Lower leg skin (tissue), 4 donors: Measurements from ENCODE around the gene CAPN8. TPM values are rescaled to one million over a fixed set of nuclear protein-coding genes. Genes with fewer than 3 reads are reported as not detected.
"Not testable (repeated sequence)": the region's sequence is repeated elsewhere in the genome, so short reads cannot be mapped to it uniquely, and the experiment has no call there.

Experiments used
- DNase-seq, 2 donors: peaks; one replicate each; pipeline ENCODE4 v3.0.0-alpha.2; 2019; ENCODE audit warnings: low spot score in 2 of 2
- H3K4me3 ChIP-seq: fragments of 200-600 bp; sonication (generic); 2 replicates; pipeline ENCODE4 v1.5.1; 2017; ENCODE audit warnings: mild to moderate bottlenecking, low read depth; ENCODE audit not compliant: poor library complexity, severe bottlenecking
- POLR2A ChIP-seq, 2 donors: fragments of 450-650 bp; IDR thresholded peaks; one replicate each; pipeline ENCODE4 v1.6.1; 2016 to 2017; ENCODE audit warnings: antibody characterized with exemption in 2 of 2, mild to moderate bottlenecking in 1 of 2, moderate library complexity in 1 of 2
- WGBS, 2 donors: methylation state at CpG; one replicate each; pipeline ENCODE4 v1.1.5; 2018; 5-methylcytosine and 5-hydroxymethylcytosine counted together
- intact Hi-C: fragments of 100-400 bp; cut with DNase I; formaldehyde crosslinking; loops from one replicate; pipeline ENCODE4 v1.15.0; 2023; ENCODE audit warnings: low total_unique reads
- total RNA-seq, 4 donors: library from RNA; depleted of rRNA; stranded (reverse); fragments of >200 nt; gene quantifications; one replicate each; pipeline ENCODE4 v1.1.0, GENCODE V29; 2016
- TF ChIP-seq, protein P1 (sequence below), 3 donors: fragments of 450-650 bp; IDR thresholded peaks; one replicate each; pipeline ENCODE4 v1.5.1; 2016; ENCODE audit warnings: antibody characterized with exemption in 3 of 3, mild to moderate bottlenecking in 3 of 3, moderate library complexity in 2 of 3

The CAPN8 gene
- total RNA-seq, 4 donors from 2014 or later = 0.27 to 2.4 (median 0.34) TPM

DNA sequence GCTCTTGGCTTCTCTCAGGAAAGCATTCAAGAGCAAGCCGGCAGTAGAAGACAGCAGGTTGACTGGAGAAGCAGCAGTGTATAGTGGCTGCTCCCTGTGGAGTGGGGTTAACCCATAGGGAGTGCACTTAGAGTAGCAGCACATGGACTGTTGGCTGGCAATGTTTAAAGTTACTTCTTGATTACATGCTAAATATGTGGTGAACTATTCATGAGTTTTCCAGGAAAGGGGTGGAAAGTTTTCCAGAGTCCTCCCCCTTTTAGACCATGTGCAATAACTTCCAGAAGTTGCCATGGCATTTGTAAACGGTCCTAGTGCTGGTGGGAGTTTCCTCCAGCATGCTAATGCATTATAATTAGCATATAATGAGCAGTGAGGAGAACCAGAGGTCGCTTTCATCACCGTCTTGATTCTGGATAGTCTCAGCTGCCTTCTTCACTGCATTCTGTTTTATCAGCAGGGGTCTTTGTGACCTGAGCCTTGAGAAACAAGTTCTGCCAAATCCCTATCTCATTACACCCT lies 140.5 kb downstream of the CAPN8 start:
- intact Hi-C loops = no loop called here
- no peak overlapping the region for H3K4me3 ChIP-seq
- TF ChIP-seq POLR2A (IDR thresholded peaks at IDR 0.05) = no peak
- TF ChIP-seq, protein P1, sequence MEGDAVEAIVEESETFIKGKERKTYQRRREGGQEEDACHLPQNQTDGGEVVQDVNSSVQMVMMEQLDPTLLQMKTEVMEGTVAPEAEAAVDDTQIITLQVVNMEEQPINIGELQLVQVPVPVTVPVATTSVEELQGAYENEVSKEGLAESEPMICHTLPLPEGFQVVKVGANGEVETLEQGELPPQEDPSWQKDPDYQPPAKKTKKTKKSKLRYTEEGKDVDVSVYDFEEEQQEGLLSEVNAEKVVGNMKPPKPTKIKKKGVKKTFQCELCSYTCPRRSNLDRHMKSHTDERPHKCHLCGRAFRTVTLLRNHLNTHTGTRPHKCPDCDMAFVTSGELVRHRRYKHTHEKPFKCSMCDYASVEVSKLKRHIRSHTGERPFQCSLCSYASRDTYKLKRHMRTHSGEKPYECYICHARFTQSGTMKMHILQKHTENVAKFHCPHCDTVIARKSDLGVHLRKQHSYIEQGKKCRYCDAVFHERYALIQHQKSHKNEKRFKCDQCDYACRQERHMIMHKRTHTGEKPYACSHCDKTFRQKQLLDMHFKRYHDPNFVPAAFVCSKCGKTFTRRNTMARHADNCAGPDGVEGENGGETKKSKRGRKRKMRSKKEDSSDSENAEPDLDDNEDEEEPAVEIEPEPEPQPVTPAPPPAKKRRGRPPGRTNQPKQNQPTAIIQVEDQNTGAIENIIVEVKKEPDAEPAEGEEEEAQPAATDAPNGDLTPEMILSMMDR (IDR thresholded peaks at IDR 0.05) = no peak
- DNase-seq = no peak
- 68 to 73% methylated on average over 4 of the region's 4 CpGs for whole genome bisulfite sequencing, 2 donors

DNA sequence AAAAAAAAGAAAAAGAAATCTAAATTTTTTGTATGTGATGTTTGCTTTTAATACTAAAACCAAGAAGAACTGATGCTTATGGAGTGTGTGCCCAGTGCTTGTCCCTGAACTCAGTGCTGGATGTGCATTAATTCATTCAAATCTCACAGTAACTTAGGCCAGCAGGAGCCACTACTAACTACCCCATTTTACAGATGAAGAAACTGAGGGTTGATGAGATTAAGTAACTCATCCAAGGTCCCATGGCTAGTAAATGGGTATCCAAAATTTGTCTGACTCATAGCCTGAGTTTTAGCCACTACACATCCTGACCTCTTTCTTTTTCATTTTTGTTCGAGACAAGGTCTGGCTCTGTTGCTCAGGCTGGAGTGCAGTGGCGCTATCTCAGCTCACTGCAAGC lies 144.4 kb downstream of the CAPN8 start:
- intact Hi-C loops = no loop called here
- no peak overlapping the region for H3K4me3 ChIP-seq
- DNase-seq = no peak
- TF ChIP-seq, protein P1 (IDR thresholded peaks at IDR 0.05) = no peak
- TF ChIP-seq POLR2A (IDR thresholded peaks at IDR 0.05) = no peak
- 88 to 96% methylated on average over 2 of the region's 2 CpGs for WGBS, 2 donors

DNA sequence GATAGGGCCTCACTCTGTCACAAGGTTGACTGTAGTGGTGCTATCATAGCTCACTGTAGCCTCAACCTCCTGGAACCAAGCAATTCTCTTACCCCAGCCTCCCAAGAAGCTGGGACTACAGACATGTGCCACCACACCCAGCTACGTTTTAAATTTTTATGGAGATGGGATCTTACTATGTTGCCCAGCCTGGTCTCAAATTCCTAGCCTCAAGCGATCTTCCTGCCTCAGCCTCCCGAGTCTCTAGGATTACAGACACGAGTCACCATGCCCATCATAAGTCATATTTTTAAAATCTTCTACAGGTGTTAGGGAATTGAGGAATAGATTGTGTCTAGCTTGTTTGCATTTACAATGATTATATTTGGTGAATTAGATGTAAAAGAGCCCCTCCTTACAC lies 145.3 kb downstream of the CAPN8 start:
- no peak for DNase-seq
- WGBS, 2 donors = 75% methylated on average over 4 of the region's 4 CpGs
- H3K4me3 ChIP-seq = no peak overlapping the region
- intact Hi-C loops = no loop called here
- TF ChIP-seq, protein P1 (IDR thresholded peaks at IDR 0.05) = no peak
- TF ChIP-seq POLR2A (IDR thresholded peaks at IDR 0.05) = no peak

DNA sequence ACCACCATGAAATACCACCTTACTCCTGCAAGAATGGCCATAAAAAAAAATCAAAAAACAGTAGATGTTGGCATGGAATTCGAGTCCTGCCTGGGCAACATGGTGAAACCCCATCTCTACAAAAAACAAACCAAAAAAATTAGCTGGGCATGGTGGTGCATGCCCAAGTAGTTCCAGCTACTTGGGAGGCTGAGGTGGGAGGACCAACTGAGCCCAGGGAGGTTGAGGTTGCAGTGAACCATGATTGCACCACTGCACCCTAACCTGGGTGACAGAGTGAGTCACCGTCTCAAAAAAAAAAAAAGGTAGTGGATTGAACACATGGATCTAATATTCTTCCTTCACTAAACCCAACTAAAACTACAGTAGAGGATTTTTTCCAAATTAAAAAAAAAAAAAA lies 146.4 kb downstream of the CAPN8 start:
- TF ChIP-seq, protein P1 (IDR thresholded peaks at IDR 0.05) = no peak
- no peak for TF ChIP-seq POLR2A (IDR thresholded peaks at IDR 0.05)
- DNase-seq = no peak
- intact Hi-C loops = no loop called here
- no peak overlapping the region for H3K4me3 ChIP-seq
- WGBS, 2 donors = 78% methylated on average over 2 of the region's 2 CpGs

DNA sequence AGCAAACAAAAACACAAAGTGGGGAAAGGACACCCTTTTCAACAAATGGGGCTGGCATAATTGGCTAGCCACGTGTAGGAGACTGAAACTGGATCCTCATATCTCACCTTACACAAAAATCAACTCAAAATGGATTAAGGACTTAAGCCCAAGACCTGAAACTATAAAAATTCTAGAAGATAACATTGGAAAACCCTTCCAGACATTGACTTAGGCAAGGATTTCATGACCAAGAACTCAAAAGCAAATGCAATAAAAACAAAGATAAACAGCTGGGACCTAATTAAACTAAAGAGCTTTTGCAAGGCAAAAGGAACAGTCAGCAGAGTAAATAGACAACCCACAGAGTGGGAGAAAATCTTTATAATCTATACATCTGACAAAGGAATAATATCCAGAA lies 146.9 kb downstream of the CAPN8 start:
- intact Hi-C loops, DNase-seq, H3K4me3 ChIP-seq: not testable (repeated sequence)
- WGBS, 2 donors = 68 to 77% methylated on average over 1 of the region's 1 CpG

DNA sequence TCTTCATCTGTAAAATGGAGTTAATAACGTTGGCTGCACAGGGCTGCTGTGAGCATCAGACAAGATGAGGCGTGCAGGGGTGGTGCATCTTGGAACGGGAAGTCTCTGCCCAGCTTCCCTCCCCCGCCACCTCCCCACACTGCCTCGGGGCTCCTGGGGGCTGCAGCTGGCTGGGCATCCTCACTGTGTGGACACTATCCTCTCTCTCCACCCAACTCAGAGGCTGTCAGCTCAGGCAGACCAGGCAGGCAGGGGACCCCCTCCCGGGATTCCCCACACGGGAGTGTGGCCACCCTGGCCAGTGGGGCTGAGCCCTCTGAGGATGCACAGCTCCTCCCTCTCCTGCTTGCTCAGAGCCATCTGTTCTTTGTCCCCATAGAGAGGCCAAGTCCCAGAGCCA lies 149.6 kb downstream of the CAPN8 start:
- intact Hi-C loops = no loop called here
- TF ChIP-seq POLR2A (IDR thresholded peaks at IDR 0.05) = no peak
- TF ChIP-seq, protein P1 (IDR thresholded peaks at IDR 0.05) = no peak
- DNase-seq = no peak
- whole genome bisulfite sequencing, 2 donors = 29 to 30% methylated on average over 7 of the region's 7 CpGs
- no peak overlapping the region for H3K4me3 ChIP-seq
